GM15510 (cell line): ENCODE data around the gene RPS21.

Experiments
- POLR2A ChIP-seq: IDR thresholded peaks from 3 replicates; pipeline ENCODE4 v1.6.1; 2011; ENCODE audit warnings: borderline replicate concordance; ENCODE audit not compliant: insufficient read length; ENCODE audit errors: extremely low read depth

Gene RPS21

GRCh38 chr20:62426699-62427131 lies 39.8 kb downstream of the RPS21 start:
- TF ChIP-seq POLR2A: no peak

- TF ChIP-seq POLR2A: no peak
These were observed 40.5 kb downstream of the RPS21 start, which contains the start of gene RBBP8NL for GRCh38 chr20:62427172-62428001. Gene RBBP8NL, minus strand, starts transcription at chr20:62427539. Its CDS starts 7,892 bp downstream, at chr20:62419647.

- no peak for TF ChIP-seq POLR2A
These were observed 41.1 kb downstream of the RPS21 start for GRCh38 chr20:62428002-62428372.

DNA sequence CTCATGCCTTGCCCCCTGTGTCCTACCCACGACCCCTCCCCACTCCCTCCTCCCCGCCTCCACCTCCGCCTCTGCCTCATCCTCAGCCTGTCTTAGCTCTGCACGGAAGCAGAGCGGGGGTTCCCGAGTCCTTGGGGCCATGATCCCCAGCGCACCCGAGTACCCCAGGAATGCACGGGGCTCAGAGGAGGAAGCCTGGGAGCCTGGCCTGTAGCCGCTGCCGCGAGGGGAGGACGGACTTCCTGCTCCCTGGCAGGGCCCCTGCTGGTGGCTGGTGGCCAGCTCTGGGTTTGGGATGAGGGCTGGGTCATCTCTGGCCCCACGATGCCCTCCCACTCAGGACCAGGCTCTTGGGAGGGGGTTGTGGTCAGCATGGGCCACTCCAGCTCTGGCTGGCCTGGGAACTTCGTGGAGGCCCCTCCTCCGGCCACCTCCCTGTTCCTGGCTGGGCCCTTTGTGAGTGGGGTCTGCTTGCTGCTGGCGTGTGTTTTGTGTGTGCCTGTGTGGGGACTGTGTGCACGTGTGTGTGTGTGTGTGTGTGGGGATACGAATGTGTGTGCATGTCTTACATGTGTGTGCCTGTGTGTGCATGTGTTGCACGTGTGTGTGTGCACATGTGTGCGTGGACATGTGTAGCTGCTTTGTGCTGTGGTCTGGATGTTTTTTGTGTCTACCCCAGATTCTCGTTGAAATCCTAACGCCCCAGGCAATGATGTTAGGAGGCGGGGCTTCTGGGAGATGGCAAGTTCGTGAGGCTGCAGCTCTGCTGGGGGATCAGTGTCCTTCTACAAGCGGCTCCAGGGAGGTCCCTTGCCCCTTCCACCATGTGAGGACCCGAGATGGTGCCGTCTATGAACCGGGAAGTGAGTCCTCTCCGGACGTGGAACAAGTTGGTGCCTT lies 41.7 kb downstream of the RPS21 start:
- TF ChIP-seq POLR2A: no peak

- TF ChIP-seq POLR2A: no peak
These were observed 42.8 kb downstream of the RPS21 start for GRCh38 chr20:62429455-62430310.

DNA sequence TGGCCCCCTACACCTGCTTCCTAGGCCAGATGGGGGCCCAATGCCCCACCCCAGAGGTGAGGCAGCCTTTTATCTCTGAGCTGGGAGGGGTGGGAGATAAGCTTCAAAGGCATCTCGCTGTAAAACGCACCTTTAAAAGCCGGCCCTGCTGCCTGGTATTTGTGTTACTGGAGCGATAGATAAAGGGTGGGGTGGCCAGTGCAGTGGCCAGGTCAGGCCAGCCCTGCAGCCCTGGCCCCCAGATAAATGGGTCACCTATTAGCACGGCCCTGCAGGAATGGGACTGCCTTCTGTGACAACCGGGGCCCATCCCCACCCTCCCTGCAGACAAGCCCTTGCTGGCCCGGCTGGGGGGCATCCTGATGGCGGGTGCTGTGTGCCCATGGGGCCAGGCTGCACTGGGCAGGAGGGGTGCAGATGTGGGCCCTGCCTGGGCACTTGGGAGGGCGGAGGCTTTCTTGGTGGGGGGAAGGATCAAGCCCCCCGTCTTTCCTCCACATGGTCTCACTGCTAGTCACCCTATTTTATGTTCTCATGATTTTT lies 43.5 kb downstream of the RPS21 start:
- no peak for TF ChIP-seq POLR2A

DNA sequence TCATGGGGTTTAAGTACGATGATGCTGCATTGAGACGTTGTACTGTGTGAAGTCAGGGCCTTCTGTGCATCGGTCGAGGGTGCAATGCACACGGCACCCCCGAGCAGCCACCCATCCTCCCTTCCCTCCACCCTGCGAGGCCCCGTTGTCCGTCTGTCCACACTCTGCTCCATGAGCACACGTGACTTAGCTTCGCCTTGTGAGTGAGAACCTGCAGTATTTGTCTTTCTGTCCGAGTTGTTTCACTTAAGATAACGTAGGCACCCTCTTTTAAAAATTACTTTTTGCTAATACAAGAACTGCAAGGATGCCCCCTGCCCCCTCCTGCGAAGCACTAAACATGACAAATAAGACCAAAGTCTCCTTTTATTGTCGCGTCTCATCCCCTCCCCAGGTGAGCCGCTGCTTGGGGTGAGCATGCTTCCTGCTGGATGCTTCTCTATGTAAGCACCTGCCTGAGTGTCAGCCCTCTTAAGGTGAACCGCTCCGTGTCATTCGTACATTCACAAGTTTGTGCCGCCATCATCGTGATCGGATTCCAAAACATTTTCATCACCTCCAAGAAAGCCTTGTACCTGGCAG lies 44.1 kb downstream of the RPS21 start:
- TF ChIP-seq POLR2A: no peak

GRCh38 chr20:62433658-62434497 lies 47.0 kb downstream of the RPS21 start:
- TF ChIP-seq POLR2A: no peak

GRCh38 chr20:62436692-62437091 lies 49.8 kb downstream of the RPS21 start:
- no peak for TF ChIP-seq POLR2A

GRCh38 chr20:62437496-62437895 lies 50.6 kb downstream of the RPS21 start:
- TF ChIP-seq POLR2A: no peak

GRCh38 chr20:62437927-62438326 lies 51.0 kb downstream of the RPS21 start:
- no peak for TF ChIP-seq POLR2A
